Transverse colon (tissue), 4 donors: ENCODE results near the gene DCAF17. TPM values are rescaled to one million over a fixed set of nuclear protein-coding genes. Genes with fewer than 3 reads are reported as not detected.
A peak's percentile ranks its signal among the peaks of the same experiment; 100 is the strongest.

ENCODE experiments used
- DNase-seq: peaks from one replicate; pipeline ENCODE4 v3.0.0-alpha.2; 2019
- H3K27ac ChIP-seq, 4 donors: fragments of 200-600 bp; sonication (generic); 2 replicates each; pipeline ENCODE4 v1.5.1; 2016 to 2018; ENCODE audit warnings: inconsistent platforms in 4 of 4
- H3K27me3 ChIP-seq: fragments of 200-600 bp; sonication (generic); 2 replicates; pipeline ENCODE4 v1.5.1; 2017; ENCODE audit warnings: inconsistent platforms
- H3K36me3 ChIP-seq, 4 donors: fragments of 200-600 bp; sonication (generic); 2 replicates each; pipeline ENCODE4 v1.5.1; 2017 to 2019; ENCODE audit warnings: inconsistent platforms in 4 of 4
- H3K4me1 ChIP-seq, 4 donors: fragments of 200-600 bp; sonication (generic); 2 replicates each; pipeline ENCODE4 v1.5.1; 2017 to 2020; ENCODE audit warnings: inconsistent platforms in 4 of 4
- H3K4me3 ChIP-seq, 4 donors: fragments of 200-600 bp; sonication (generic); 1 replicate in 1 of 4; 2 replicates in 3 of 4; pipeline versions ENCODE4 v1.5.1 to v1.6.1; 2017 to 2019; ENCODE audit warnings: inconsistent platforms in 4 of 4
- H3K9me3 ChIP-seq, 2 donors: fragments of 200-600 bp; sonication (generic); 2 replicates each; pipeline ENCODE4 v1.5.1; 2017 to 2019; ENCODE audit warnings: inconsistent platforms in 2 of 2
- EP300 ChIP-seq: sonication (generic); formaldehyde crosslinking; IDR thresholded peaks from one replicate; pipeline ENCODE4 v1.6.1; 2017; ENCODE audit warnings: antibody characterized with exemption, low read depth
- POLR2A ChIP-seq: fragments of 450-650 bp; IDR thresholded peaks from one replicate; pipeline ENCODE4 v1.6.1; 2016; ENCODE audit warnings: antibody characterized with exemption, mild to moderate bottlenecking, moderate library complexity
- POLR2AphosphoS5 ChIP-seq, 3 donors: sonication (generic); formaldehyde crosslinking; IDR thresholded peaks; one replicate each; pipeline ENCODE4 v1.6.1; 2016; ENCODE audit warnings: antibody characterized with exemption in 3 of 3
- WGBS, 2 donors: methylation state at CpG; one replicate each; pipeline ENCODE4 v1.1.5; 2018; ENCODE audit warnings: low coverage in 1 of 2; 5-methylcytosine and 5-hydroxymethylcytosine counted together
- in situ Hi-C, 4 donors: fragments of 200-750 bp; cut with MboI; loops; one replicate each; pipeline versions ENCODE4 v1.15.0 to v1.15.1; 2017; ENCODE audit warnings: low sequenced_read_pairs in 3 of 4, low pct_ligation_motif_present in 1 of 4, low pct_unique_long_range_greater_than_20kb in 1 of 4
- intact Hi-C: fragments of 100-400 bp; cut with DNase I; formaldehyde crosslinking; loops from one replicate; pipeline ENCODE4 v1.15.1; 2023; ENCODE audit warnings: low total_unique reads
- total RNA-seq, 4 donors: library from RNA; depleted of rRNA; stranded (reverse); fragments of >200 nt; gene quantifications; one replicate each; pipeline ENCODE4 v1.1.0, GENCODE V29; 2016
- TF ChIP-seq, protein P1 (sequence below), 5 experiments: fragments of 200-600 bp in 3 of 5; fragments of 450-650 bp in 2 of 5; sonication (generic) in 3 of 5; IDR thresholded peaks; 1 replicate in 2 of 5; 2 replicates in 3 of 5; pipeline ENCODE4 v1.5.1; 2016 to 2017; ENCODE audit warnings: antibody characterized with exemption in 5 of 5, inconsistent platforms in 3 of 5, mild to moderate bottlenecking in 2 of 5, moderate library complexity in 1 of 5

The DCAF17 gene
- total RNA-seq: 10 to 100 TPM in 3 of 4 donors, 1 to 10 TPM in 1; 6.2 to 24.7 (median 19.2) TPM

GRCh38 chr2:171434013-171434989 lies at the start of gene DCAF17:
Gene DCAF17, plus strand, starts transcription at chr2:171434226. Its CDS starts 352 bp downstream, at chr2:171434578.
- in situ Hi-C loops (no loop called here), intact Hi-C loops (loop anchor here (10.0 kb wide), 2 partner anchors 90 to 280 kb away; partner anchors contain the start of gene CYBRD1)
- H3K9me3 ChIP-seq: no peaks in the 10 kb centered on the region
- H3K27ac ChIP-seq: peak within 1 kb of the TSS; percentile 96 to 99 (median 98)
- no peaks in the 10 kb centered on the region for H3K27me3 ChIP-seq
- H3K4me3 ChIP-seq: peak within 1 kb of the TSS; percentile 61 to 79 (median 72)
- DNase-seq: peak; percentile 97
- WGBS, 2 donors: 0 to 1% methylated on average over 1 to 70 of the region's 92 CpGs
- peaks cover 7 to 25% (median 13%) of the 10 kb centered on the region in 4 donors for H3K4me1 ChIP-seq
- H3K36me3 ChIP-seq: peaks cover 0 to 20% (median 0%) of the 10 kb centered on the region in 4 donors
- TF ChIP-seq, protein P1, sequence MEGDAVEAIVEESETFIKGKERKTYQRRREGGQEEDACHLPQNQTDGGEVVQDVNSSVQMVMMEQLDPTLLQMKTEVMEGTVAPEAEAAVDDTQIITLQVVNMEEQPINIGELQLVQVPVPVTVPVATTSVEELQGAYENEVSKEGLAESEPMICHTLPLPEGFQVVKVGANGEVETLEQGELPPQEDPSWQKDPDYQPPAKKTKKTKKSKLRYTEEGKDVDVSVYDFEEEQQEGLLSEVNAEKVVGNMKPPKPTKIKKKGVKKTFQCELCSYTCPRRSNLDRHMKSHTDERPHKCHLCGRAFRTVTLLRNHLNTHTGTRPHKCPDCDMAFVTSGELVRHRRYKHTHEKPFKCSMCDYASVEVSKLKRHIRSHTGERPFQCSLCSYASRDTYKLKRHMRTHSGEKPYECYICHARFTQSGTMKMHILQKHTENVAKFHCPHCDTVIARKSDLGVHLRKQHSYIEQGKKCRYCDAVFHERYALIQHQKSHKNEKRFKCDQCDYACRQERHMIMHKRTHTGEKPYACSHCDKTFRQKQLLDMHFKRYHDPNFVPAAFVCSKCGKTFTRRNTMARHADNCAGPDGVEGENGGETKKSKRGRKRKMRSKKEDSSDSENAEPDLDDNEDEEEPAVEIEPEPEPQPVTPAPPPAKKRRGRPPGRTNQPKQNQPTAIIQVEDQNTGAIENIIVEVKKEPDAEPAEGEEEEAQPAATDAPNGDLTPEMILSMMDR (IDR thresholded peaks at IDR 0.05): peak in 1 of 5 experiments; percentile 2
- TF ChIP-seq EP300: no peak
- TF ChIP-seq POLR2A: peak; percentile 90
- peak; percentile 57 to 82 (median 60) for TF ChIP-seq POLR2AphosphoS5 (IDR thresholded peaks at IDR 0.05)

GRCh38 chr2:171386627-171387026 lies 47.4 kb upstream of the DCAF17 start:
- H3K9me3 ChIP-seq: no peaks in the 10 kb centered on the region
- WGBS, 2 donors: 90 to 93% methylated on average over 6 to 9 of the region's 10 CpGs
- H3K36me3 ChIP-seq: no peaks in the 10 kb centered on the region
- H3K27me3 ChIP-seq: no peaks in the 10 kb centered on the region
- intact Hi-C loops (no loop called here), in situ Hi-C loops (no loop called here)
- no peak overlapping the region for H3K4me3 ChIP-seq
- DNase-seq: no peak
- peaks cover 0 to 6% (median 0%) of the 10 kb centered on the region in 4 donors for H3K4me1 ChIP-seq
- no peak for TF ChIP-seq POLR2AphosphoS5 (IDR thresholded peaks at IDR 0.05)
- TF ChIP-seq POLR2A: no peak
- no peak for TF ChIP-seq EP300
- TF ChIP-seq, protein P1 (IDR thresholded peaks at IDR 0.05): no peak
- H3K27ac ChIP-seq: no peak overlapping the region

DNA sequence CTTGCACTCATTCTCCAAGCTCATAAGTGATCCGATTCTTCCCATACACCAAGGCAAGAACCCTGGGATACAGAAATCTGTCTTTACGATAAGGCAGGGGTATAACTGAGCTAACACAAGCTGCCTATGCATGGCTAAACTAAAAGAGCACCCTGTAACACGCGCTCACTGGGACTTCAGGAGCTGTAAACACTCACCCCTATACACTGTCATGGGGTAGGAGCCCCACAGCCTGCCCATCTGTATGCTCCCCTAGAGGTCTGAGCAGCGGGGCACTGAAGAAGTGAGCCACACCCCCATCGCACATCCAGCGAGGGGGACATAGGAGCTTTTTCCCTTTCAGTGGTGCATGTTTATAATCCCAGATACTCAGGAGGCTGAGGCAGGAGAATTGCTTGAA lies 47.0 kb upstream of the DCAF17 start:
- 97 to 100% methylated on average over 3 to 7 of the region's 7 CpGs for WGBS, 2 donors
- peaks cover 0 to 9% (median 0%) of the 10 kb centered on the region in 4 donors for H3K4me1 ChIP-seq
- TF ChIP-seq, protein P1 (IDR thresholded peaks at IDR 0.05): no peak
- no peak for TF ChIP-seq POLR2A
- TF ChIP-seq POLR2AphosphoS5 (IDR thresholded peaks at IDR 0.05): no peak
- TF ChIP-seq EP300: no peak
- in situ Hi-C loops (no loop called here), intact Hi-C loops (no loop called here)
- no peak overlapping the region for H3K27ac ChIP-seq
- no peaks in the 10 kb centered on the region for H3K27me3 ChIP-seq
- H3K4me3 ChIP-seq: no peak overlapping the region
- H3K9me3 ChIP-seq: no peaks in the 10 kb centered on the region
- no peak for DNase-seq
- no peaks in the 10 kb centered on the region for H3K36me3 ChIP-seq

GRCh38 chr2:171389325-171389724 lies 44.7 kb upstream of the DCAF17 start:
- TF ChIP-seq, protein P1 (IDR thresholded peaks at IDR 0.05): no peak
- no peak for TF ChIP-seq EP300
- intact Hi-C loops: no loop called here
- in situ Hi-C loops: no loop called here
- H3K4me1 ChIP-seq: peaks cover 0 to 6% (median 0%) of the 10 kb centered on the region in 4 donors
- H3K27me3 ChIP-seq: no peaks in the 10 kb centered on the region
- no peaks in the 10 kb centered on the region for H3K9me3 ChIP-seq
- DNase-seq: no peak
- no peak overlapping the region for H3K27ac ChIP-seq
- H3K4me3 ChIP-seq: no peak overlapping the region
- H3K36me3 ChIP-seq: no peaks in the 10 kb centered on the region
- WGBS, 2 donors: 85% methylated on average over 1 of the region's 1 CpG; no CpG with 5 or more reads in 1 of the 2 donors
